ENCODE data around the gene ABCC5. TPM values are rescaled to one million over a fixed set of nuclear protein-coding genes. Genes with fewer than 3 reads are reported as not detected.
"Not testable (repeated sequence)": the region's sequence is repeated elsewhere in the genome, so short reads cannot be mapped to it uniquely, and the experiment has no call there.

ABCC5 gene
- total RNA-seq, 2 experiments from 2014 or later = 19.0 to 19.2 TPM

DNA sequence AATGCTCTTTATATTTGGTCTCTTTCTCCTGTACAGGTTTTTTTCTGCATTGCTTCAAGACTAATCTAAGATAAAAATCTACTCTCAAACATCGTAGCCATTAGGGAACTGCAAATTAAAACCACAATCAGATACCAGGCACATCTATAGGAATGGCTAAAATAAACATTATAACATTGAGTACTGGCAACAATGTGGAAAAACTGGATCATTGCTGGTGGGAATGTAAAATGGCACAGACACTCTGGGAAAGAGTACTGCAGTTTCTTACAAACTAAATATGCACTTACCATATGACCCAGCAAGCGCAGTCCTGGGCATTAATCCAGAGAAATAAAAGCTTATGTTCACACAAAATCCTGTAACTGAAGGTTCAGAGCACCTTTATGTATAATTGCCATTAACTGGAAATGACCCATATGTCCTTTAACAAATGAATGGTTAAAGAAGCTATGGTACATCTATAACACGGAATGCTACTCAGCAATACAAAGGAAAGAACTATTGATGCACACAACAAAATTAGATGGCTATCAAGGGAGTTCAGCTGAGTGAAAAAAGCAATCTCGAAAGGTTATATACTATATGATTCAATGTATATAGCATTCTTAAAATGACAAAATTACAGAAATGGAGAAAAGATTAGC, 6.3 kb downstream of the ABCC5 start:
- Mint-ChIP-seq H3K27me3 (no peaks in the 10 kb centered on the region), H3K36me3 (ENCODE audit: low read depth) (peaks cover 5% of the 10 kb centered on the region), H3K9me3 (no peaks in the 10 kb centered on the region), H3K4me3 (no peak overlapping the region), H3K27ac (no peak overlapping the region), H3K4me1 (peaks cover 13% of the 10 kb centered on the region)
- ChIA-PET POLR2A (no interaction called here), CTCF (no interaction called here)
- no peak for DNase-seq

GRCh38 chr3:184008161-184008560, 9.5 kb downstream of the ABCC5 start:
- no peak for DNase-seq
- POLR2A ChIA-PET = no interaction called here
- CTCF ChIA-PET = no interaction called here
- peaks cover 3% of the 10 kb centered on the region for H3K36me3 Mint-ChIP-seq (ENCODE audit: low read depth)
- peaks cover 12% of the 10 kb centered on the region for H3K4me1 Mint-ChIP-seq
- no peak overlapping the region for H3K4me3 Mint-ChIP-seq
- H3K9me3 Mint-ChIP-seq = no peaks in the 10 kb centered on the region
- no peaks in the 10 kb centered on the region for H3K27me3 Mint-ChIP-seq
- H3K27ac Mint-ChIP-seq = no peak overlapping the region

DNA sequence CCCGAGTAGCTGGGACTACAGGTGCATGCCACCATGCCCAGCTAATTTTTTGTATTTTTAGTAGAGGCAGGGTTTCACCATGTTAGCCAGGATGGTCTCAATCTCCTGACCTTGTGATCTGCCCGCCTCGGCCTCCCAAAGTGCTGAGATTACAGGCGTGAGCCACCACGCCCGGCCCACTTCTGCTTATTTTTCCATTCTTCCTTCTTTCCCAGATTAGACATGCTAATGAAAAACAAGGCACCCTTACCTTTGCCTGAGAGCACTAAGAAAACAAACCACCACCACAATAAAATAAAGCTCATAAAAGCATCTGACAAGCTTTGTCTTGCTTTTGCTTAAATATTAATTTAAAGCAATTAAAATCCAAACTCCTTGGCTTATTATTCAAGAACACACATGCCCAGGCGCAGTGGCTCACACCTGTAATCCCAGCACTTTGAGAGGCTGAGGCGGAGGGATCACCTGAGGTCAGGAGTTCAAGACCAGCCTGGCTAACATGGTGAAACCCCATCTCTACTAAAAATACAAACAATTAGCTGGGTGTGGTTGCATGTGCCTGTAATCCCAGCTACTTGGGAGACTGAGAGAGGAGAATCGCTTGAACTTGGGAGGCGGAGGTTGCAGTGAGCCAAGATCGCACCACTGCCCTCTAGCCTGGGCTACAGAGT, 10.4 kb downstream of the ABCC5 start:
- H3K4me1 Mint-ChIP-seq = peaks cover 12% of the 10 kb centered on the region
- H3K9me3 Mint-ChIP-seq; DNase-seq; H3K36me3 Mint-ChIP-seq (ENCODE audit: low read depth); H3K4me3 Mint-ChIP-seq; H3K27me3 Mint-ChIP-seq; POLR2A ChIA-PET: not testable (repeated sequence)
- peak overlapping the region; percentile 11 for H3K27ac Mint-ChIP-seq
- CTCF ChIA-PET = interaction anchor here (1.1 kb wide), 1 partner anchor 11 kb away, joined by 3 read pairs; the partner anchor contains the start of gene ABCC5

DNA sequence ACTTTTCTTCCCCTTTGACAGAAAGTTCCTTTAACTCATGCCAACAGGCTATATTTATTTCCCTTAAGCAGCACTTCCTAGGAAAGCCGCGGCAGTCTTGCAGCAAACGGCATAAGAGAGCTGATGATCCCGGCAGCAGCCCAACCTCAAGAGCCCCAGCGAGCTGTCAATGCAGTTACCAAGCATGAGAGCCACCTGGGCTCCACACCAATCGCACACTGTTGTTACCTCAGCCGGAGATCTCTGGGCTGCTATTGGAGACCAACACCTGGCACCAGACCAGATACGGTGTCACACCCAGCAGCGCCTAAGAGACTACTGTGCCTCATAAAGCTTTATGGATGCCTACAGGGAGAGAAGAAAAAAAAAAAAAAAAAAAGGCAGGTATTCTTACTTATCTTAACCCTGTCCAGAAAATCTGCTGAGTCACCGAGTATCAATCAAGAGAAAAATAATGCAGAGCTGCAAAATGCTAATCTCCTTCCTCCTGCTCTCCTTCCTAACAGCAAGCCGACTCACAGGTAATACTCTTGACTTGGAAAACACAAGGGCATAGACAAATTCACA, 11.7 kb downstream of the ABCC5 start:
- H3K27ac Mint-ChIP-seq = no peak overlapping the region
- H3K4me3 Mint-ChIP-seq = no peak overlapping the region
- no peaks in the 10 kb centered on the region for H3K27me3 Mint-ChIP-seq
- CTCF ChIA-PET = interaction anchor here (1.3 to 3.1 kb wide), 2 partner anchors 8 to 12 kb away, joined by 4 to 8 read pairs; partner anchors contain the start of gene ABCC5
- H3K9me3 Mint-ChIP-seq = no peaks in the 10 kb centered on the region
- POLR2A ChIA-PET = no interaction called here
- DNase-seq = peak; percentile 44
- H3K4me1 Mint-ChIP-seq = peaks cover 12% of the 10 kb centered on the region
- no peaks in the 10 kb centered on the region for H3K36me3 Mint-ChIP-seq (ENCODE audit: low read depth)

DNA sequence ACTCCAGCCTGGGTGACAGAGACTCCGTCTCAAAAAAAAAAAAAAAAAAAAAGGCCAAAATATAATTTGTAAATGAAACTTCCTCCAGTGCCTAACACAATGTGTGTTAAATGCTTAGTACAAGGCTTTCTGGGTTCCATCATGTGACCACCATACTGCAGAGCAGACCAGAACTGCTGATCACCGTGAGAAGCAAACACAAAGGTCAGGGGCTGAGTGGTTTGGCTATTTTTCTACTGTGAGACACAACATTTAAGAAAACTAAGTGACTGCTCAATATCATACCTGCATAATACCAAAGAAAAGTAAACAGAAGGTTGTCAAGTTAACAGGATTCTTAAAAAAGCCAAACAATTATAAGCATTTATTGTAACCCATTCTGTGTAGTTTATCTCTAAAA, 13.2 kb downstream of the ABCC5 start:
- Mint-ChIP-seq H3K27me3 (no peaks in the 10 kb centered on the region), H3K4me1 (peaks cover 12% of the 10 kb centered on the region), H3K36me3 (ENCODE audit: low read depth) (no peaks in the 10 kb centered on the region), H3K4me3 (no peak overlapping the region), H3K27ac (no peak overlapping the region), H3K9me3 (no peaks in the 10 kb centered on the region)
- no peak for DNase-seq
- ChIA-PET CTCF (interaction anchor here (1.3 to 3.1 kb wide), 2 partner anchors 10 to 120 kb away, joined by 3 to 8 read pairs; partner anchors contain the start of gene PARL), POLR2A (no interaction called here)

DNA sequence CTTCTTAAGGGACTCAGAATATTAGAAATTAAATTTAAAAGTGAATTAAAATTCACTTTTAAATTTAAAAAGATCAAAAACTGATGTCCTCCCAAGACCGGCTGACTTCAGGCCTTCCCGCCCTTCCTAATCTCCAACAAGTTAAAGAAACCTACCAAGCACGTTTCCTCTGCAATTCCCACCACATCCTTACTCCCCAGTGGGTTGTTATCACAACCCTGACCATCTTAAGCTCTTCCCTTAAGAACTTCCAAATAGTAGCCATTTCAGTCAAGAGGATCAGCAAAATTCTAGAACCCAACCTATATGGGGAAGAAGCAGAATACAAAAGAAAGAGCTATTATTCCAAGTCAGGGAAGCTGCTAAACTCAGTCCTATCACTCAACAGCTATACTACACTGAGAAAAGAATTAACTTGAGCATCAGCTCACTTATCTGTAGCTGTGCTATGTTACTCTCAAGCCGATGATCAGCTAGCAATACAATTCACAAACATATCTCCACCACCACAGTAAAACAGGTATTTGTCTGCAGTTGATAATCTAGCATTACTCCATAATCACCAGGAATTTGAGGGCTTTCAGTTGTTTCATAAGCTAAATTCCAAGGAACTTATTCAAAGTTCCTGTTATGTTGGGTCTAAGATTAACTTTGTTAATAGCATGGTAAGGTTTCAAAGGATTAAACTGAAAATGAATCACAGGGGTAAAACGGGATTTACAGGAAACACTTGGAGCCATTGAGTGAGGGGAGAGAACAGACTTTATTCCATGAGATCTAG, 14.3 kb downstream of the ABCC5 start:
- Mint-ChIP-seq H3K36me3 (ENCODE audit: low read depth) (no peaks in the 10 kb centered on the region), H3K27ac (no peak overlapping the region), H3K27me3 (no peaks in the 10 kb centered on the region), H3K4me3 (no peak overlapping the region), H3K9me3 (no peaks in the 10 kb centered on the region), H3K4me1 (peaks cover 12% of the 10 kb centered on the region)
- ChIA-PET POLR2A (no interaction called here), CTCF (interaction anchor here (1.3 to 3.1 kb wide), 2 partner anchors 11 to 119 kb away, joined by 3 to 8 read pairs; partner anchors contain the start of gene PARL)
- no peak for DNase-seq

- no peak for DNase-seq
- ChIA-PET POLR2A (no interaction called here), CTCF (no interaction called here)
- Mint-ChIP-seq H3K9me3 (no peaks in the 10 kb centered on the region), H3K4me1 (peaks cover 12% of the 10 kb centered on the region), H3K36me3 (ENCODE audit: low read depth) (no peaks in the 10 kb centered on the region), H3K27ac (no peak overlapping the region), H3K4me3 (no peak overlapping the region), H3K27me3 (no peaks in the 10 kb centered on the region)
Measured at GRCh38 chr3:184002469-184002868, 15.2 kb downstream of the ABCC5 start.

DNA sequence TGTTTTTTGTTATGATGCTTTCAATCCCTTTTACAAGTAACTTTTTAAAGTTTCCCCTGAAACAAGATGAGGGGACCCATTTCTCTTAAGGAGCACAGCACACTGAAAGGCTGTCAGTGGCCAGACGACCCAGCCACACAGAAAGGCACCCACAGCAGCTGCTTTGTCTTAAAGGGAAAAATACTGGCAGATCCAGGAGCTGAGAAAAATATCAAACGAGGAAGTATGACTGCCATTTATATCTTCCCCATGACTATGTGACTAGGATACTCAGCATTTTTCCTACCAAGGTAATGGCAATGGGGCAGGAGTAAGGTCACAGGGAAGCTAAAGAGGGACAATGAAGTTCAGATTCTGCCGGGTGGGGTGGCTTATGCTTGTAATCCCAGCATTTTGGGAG, 15.9 kb downstream of the ABCC5 start:
- H3K27ac Mint-ChIP-seq = no peak overlapping the region
- no peaks in the 10 kb centered on the region for H3K27me3 Mint-ChIP-seq
- no peaks in the 10 kb centered on the region for H3K36me3 Mint-ChIP-seq (ENCODE audit: low read depth)
- ChIA-PET POLR2A (no interaction called here), CTCF (no interaction called here)
- peaks cover 10% of the 10 kb centered on the region for H3K4me1 Mint-ChIP-seq
- H3K9me3 Mint-ChIP-seq = no peaks in the 10 kb centered on the region
- DNase-seq = no peak
- H3K4me3 Mint-ChIP-seq = no peak overlapping the region

DNA sequence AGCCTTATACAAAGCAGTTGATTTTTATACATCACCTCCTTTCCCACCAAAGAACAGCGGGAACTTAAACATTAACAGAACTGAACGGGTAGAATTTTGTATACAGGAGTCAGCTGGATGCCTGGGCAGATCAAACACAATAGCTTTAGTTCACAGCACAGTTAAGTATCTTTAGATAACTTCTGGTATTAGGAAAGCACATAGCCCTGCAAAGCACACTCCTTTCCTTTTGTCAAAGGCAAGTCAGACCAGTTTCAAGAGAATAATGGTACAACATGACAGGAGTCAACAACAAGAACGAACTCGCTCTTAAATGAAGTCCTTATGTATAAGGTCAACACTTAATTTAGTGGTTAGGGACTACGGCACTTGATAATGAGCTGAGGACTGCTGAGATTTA, 26.3 kb downstream of the ABCC5 start:
- Mint-ChIP-seq H3K27me3 (no peaks in the 10 kb centered on the region), H3K9me3 (no peaks in the 10 kb centered on the region), H3K4me3 (no peak overlapping the region), H3K4me1 (peaks cover 13% of the 10 kb centered on the region), H3K27ac (no peak overlapping the region), H3K36me3 (ENCODE audit: low read depth) (peaks cover 7% of the 10 kb centered on the region)
- ChIA-PET CTCF (interaction anchor here (0.6 to 1.3 kb wide), 3 partner anchors 10 to 24 kb away, joined by 3 to 4 read pairs (median 3); no protein-coding TSS in a partner anchor), POLR2A (no interaction called here)
- no peak for DNase-seq

GRCh38 chr3:183988216-183988790, 29.4 kb downstream of the ABCC5 start:
- H3K27ac Mint-ChIP-seq = no peak overlapping the region
- no peaks in the 10 kb centered on the region for H3K27me3 Mint-ChIP-seq
- H3K9me3 Mint-ChIP-seq = no peaks in the 10 kb centered on the region
- no peak overlapping the region for H3K4me3 Mint-ChIP-seq
- peaks cover 11% of the 10 kb centered on the region for H3K36me3 Mint-ChIP-seq (ENCODE audit: low read depth)
- DNase-seq = no peak
- H3K4me1 Mint-ChIP-seq = peaks cover 21% of the 10 kb centered on the region
- CTCF ChIA-PET = interaction anchor here (0.9 to 1.3 kb wide), 2 partner anchors 27 to 83 kb away, joined by 3 to 4 read pairs; no protein-coding TSS in a partner anchor
- POLR2A ChIA-PET = interaction anchor here (0.9 kb wide), 1 partner anchor 26 kb away, joined by 5 read pairs; no protein-coding TSS in a partner anchor

GRCh38 chr3:183987000-183987600, 30.6 kb downstream of the ABCC5 start:
- H3K4me3 Mint-ChIP-seq = no peak overlapping the region
- ChIA-PET CTCF (interaction anchor here (1.3 kb wide), 1 partner anchor 26 kb away, joined by 3 read pairs; no protein-coding TSS in a partner anchor), POLR2A (no interaction called here)
- DNase-seq = no peak
- peaks cover 21% of the 10 kb centered on the region for H3K4me1 Mint-ChIP-seq
- no peaks in the 10 kb centered on the region for H3K27me3 Mint-ChIP-seq
- peaks cover 11% of the 10 kb centered on the region for H3K36me3 Mint-ChIP-seq (ENCODE audit: low read depth)
- no peaks in the 10 kb centered on the region for H3K9me3 Mint-ChIP-seq
- H3K27ac Mint-ChIP-seq = no peak overlapping the region

Data from activated CD4-positive, alpha-beta T cell treated with anti-CD3 and anti-CD28 coated beads, Interleukin-2, amount 10 ng/mL, durations not matched to agents 7 days and 5 days (primary cell).